ENCODE results near the gene XYLT2. TPM values are rescaled to one million over a fixed set of nuclear protein-coding genes. Genes with fewer than 3 reads are reported as not detected.
A peak's percentile ranks its signal among the peaks of the same experiment; 100 is the strongest.

Gene XYLT2
- total and polyA plus RNA-seq, 9 of the 15 experiments (the other 6 are each of a cell fraction or from before 2014, with no cell fraction given) = 0.63 to 9.1 (median 4.3) TPM

DNA sequence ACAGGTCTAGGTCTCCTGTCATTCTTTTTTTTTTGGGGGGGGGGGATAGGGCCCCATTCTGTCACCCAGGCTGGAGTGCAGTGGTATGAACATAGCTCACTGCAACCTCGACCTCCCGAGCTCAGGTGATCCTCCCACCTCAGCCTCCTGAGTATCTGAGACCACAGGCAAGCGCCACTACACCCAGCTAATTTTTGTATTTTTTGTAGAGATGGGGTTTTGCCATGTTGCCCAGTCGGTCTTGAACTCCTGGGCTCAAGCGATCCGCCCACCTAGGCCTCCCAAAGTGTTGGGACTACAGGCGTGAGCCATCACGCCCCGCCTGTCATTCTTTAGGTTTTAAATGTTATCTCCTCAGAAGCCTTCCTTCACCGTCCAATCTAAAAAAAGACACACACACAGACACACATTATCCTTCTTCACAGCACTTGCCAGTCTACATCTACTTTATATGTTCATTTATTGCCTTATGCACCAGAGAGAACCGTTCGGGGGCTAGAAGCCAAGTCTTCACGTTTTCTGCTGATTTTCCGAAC, 26.4 kb downstream of the XYLT2 start:
- peak overlapping the region; percentile 98 to 100 for H3K9ac ChIP-seq (ENCODE audit: insufficient read depth in 1 of 2, low read depth in 2 of 2, low read length in 2 of 2)
- peak overlapping the region; percentile 77 for H3K4me3 ChIP-seq
- BruUV-seq (replicated peaks) = no TSS peak
- TF ChIP-seq, protein P1, sequence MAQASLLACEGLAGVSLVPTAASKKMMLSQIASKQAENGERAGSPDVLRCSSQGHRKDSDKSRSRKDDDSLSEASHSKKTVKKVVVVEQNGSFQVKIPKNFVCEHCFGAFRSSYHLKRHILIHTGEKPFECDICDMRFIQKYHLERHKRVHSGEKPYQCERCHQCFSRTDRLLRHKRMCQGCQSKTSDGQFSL (CRISPR knock-in tag; IDR thresholded peaks at IDR 0.05) = 0 out of 2 replicates have a peak, but pooled peaks have one; percentile 16
- TF ChIP-seq, protein P1 (tag; IDR thresholded peaks at IDR 0.05) = no peak
- TF ChIP-seq EGR1 (conservative IDR thresholded peaks at IDR 0.05) (peak; percentile 39; the same call in 1 of the 2 replicates), SIN3A (IDR thresholded peaks at IDR 0.05; ENCODE audit: borderline replicate concordance in 2 of 2, control insufficient read depth in 1 of 2, low read depth in 2 of 2, low read length in 2 of 2) (0 out of 4 replicates have a peak, but pooled peaks of 1 of the 2 experiments have one; percentile 13)
- TF ChIP-seq, protein P2, sequence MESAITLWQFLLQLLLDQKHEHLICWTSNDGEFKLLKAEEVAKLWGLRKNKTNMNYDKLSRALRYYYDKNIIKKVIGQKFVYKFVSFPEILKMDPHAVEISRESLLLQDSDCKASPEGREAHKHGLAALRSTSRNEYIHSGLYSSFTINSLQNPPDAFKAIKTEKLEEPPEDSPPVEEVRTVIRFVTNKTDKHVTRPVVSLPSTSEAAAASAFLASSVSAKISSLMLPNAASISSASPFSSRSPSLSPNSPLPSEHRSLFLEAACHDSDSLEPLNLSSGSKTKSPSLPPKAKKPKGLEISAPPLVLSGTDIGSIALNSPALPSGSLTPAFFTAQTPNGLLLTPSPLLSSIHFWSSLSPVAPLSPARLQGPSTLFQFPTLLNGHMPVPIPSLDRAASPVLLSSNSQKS (CRISPR knock-in tag; IDR thresholded peaks at IDR 0.05) = no peak
- TF ChIP-seq, protein P3, sequence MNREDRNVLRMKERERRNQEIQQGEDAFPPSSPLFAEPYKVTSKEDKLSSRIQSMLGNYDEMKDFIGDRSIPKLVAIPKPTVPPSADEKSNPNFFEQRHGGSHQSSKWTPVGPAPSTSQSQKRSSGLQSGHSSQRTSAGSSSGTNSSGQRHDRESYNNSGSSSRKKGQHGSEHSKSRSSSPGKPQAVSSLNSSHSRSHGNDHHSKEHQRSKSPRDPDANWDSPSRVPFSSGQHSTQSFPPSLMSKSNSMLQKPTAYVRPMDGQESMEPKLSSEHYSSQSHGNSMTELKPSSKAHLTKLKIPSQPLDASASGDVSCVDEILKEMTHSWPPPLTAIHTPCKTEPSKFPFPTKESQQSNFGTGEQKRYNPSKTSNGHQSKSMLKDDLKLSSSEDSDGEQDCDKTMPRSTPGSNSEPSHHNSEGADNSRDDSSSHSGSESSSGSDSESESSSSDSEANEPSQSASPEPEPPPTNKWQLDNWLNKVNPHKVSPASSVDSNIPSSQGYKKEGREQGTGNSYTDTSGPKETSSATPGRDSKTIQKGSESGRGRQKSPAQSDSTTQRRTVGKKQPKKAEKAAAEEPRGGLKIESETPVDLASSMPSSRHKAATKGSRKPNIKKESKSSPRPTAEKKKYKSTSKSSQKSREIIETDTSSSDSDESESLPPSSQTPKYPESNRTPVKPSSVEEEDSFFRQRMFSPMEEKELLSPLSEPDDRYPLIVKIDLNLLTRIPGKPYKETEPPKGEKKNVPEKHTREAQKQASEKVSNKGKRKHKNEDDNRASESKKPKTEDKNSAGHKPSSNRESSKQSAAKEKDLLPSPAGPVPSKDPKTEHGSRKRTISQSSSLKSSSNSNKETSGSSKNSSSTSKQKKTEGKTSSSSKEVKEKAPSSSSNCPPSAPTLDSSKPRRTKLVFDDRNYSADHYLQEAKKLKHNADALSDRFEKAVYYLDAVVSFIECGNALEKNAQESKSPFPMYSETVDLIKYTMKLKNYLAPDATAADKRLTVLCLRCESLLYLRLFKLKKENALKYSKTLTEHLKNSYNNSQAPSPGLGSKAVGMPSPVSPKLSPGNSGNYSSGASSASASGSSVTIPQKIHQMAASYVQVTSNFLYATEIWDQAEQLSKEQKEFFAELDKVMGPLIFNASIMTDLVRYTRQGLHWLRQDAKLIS (CRISPR knock-in tag; IDR thresholded peaks at IDR 0.05) = 0 out of 2 replicates have a peak, but pooled peaks have one; percentile 48
- TF ChIP-seq, protein P4, sequence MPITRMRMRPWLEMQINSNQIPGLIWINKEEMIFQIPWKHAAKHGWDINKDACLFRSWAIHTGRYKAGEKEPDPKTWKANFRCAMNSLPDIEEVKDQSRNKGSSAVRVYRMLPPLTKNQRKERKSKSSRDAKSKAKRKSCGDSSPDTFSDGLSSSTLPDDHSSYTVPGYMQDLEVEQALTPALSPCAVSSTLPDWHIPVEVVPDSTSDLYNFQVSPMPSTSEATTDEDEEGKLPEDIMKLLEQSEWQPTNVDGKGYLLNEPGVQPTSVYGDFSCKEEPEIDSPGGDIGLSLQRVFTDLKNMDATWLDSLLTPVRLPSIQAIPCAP (CRISPR knock-in tag; IDR thresholded peaks at IDR 0.05; ENCODE audit: borderline replicate concordance) = 0 out of 2 replicates have a peak, but pooled peaks have one; percentile 2
- intact Hi-C loops (cut with micrococcal nuclease) (no loop called here), in situ Hi-C loops (cut with MboI) (no loop called here)
- H3K9me3 ChIP-seq (replicated peaks; ENCODE audit: control insufficient read depth, insufficient read depth, low read depth, low read length) = no peaks in the 10 kb centered on the region; the same call in 1 of the 2 replicates
- peak overlapping the region; percentile 99 for H3K27ac ChIP-seq (ENCODE audit: extremely low read depth, low read depth, low read length)
- peak; percentile 37 for ATAC-seq
- peaks cover 40% of the 10 kb centered on the region for H3K79me2 ChIP-seq (ENCODE audit: control insufficient read depth, insufficient read depth, low read length)
- POLR2A ChIA-PET = interaction anchor here (0.8 to 2.5 kb wide), 6 partner anchors 10 to 18 kb away, joined by 3 to 22 read pairs (median 4); no protein-coding TSS in a partner anchor
- WGBS (ENCODE audit: insufficient coverage, low coverage, missing lambda C conversion rate) = 0% methylated on average over 14 of the region's 14 CpGs
- CTCF ChIA-PET (ENCODE audit: low intra/inter-chr PET ratio) = no interaction called here
- no peak for FAIRE-seq
- no peaks in the 10 kb centered on the region for H3K27me3 ChIP-seq (ENCODE audit: control insufficient read depth in 2 of 2, insufficient read depth in 2 of 2, low read length in 2 of 2)
- DNase-seq (ENCODE audit: extremely low read depth in 1 of 4, low spot score in 3 of 4) = peak in 1 of 4 experiments; percentile 46
- peaks cover 64% of the 10 kb centered on the region for H3K36me3 ChIP-seq (ENCODE audit: control insufficient read depth, insufficient read depth, low read length)
- peaks cover 5 to 8% of the 10 kb centered on the region in 2 experiments for H3K4me1 ChIP-seq (replicated peaks in 1 of 2; ENCODE audit: control insufficient read depth in 2 of 2, insufficient read depth in 2 of 2, low read length in 2 of 2)
- H2AFZ ChIP-seq (ENCODE audit: low read depth, low read length) = peak overlapping the region; percentile 100
- H3K4me2 ChIP-seq (ENCODE audit: insufficient read depth, low read length) = peak overlapping the region; percentile 99
- H3K9me1 ChIP-seq (ENCODE audit: control insufficient read depth, insufficient read depth, low read length) = no peaks in the 10 kb centered on the region
- H4K20me1 ChIP-seq (replicated peaks; ENCODE audit: control insufficient read depth, insufficient read depth, low read length) = no peaks in the 10 kb centered on the region

All from K562 (cell line).